T-helper 17 cell (primary cell): ENCODE measurements around the gene SYDE2. TPM values are rescaled to one million over a fixed set of nuclear protein-coding genes. Genes with fewer than 3 reads are reported as not detected.
A peak's percentile ranks its signal among the peaks of the same experiment; 100 is the strongest.
"Not testable (repeated sequence)": the region's sequence is repeated elsewhere in the genome, so short reads cannot be mapped to it uniquely, and the experiment has no call there.

Experiments
- ATAC-seq: fragments of 150-1000 bp; cut with Tn5 transposase; 2 replicates; pipeline ENCODE4 v1.10.0; 2021; ENCODE audit warnings: mild to moderate bottlenecking, moderate library complexity
- DNase-seq, 3 donors: peaks; one replicate each; pipeline versions ENCODE4 v3.0.0 to v3.0.0-alpha.2; 2020 to 2021
- H3K9me3 ChIP-seq: one replicate; pipeline ENCODE4 v1.7.0; 2013; ENCODE audit warnings: low read length, mild to moderate bottlenecking; ENCODE audit not compliant: control insufficient read depth, poor library complexity, severe bottlenecking
- H3K27ac Mint-ChIP-seq: one replicate; pipeline ENCODE4 v1.8.0; 2022; ENCODE audit warnings: mild to moderate bottlenecking, moderate library complexity, mixed read lengths
- H3K27me3 Mint-ChIP-seq: one replicate; pipeline ENCODE4 v1.8.0; 2022; ENCODE audit warnings: mixed read lengths
- H3K36me3 Mint-ChIP-seq: one replicate; pipeline ENCODE4 v1.8.0; 2022; ENCODE audit warnings: low read depth, mixed read lengths
- H3K4me1 Mint-ChIP-seq: one replicate; pipeline ENCODE4 v1.8.0; 2022; ENCODE audit warnings: mild to moderate bottlenecking, mixed read lengths
- H3K4me3 Mint-ChIP-seq: one replicate; pipeline ENCODE4 v1.8.0; 2022; ENCODE audit warnings: mild to moderate bottlenecking, moderate library complexity, mixed read lengths
- total RNA-seq, 4 donors: library from RNA in 2 of 4; stranded (reverse) in 2 of 4; gene quantifications; one replicate each; pipeline ENCODE4 v1.2.3 and lab custom pipeline; 2022 to 2026

SYDE2 gene, protein sequence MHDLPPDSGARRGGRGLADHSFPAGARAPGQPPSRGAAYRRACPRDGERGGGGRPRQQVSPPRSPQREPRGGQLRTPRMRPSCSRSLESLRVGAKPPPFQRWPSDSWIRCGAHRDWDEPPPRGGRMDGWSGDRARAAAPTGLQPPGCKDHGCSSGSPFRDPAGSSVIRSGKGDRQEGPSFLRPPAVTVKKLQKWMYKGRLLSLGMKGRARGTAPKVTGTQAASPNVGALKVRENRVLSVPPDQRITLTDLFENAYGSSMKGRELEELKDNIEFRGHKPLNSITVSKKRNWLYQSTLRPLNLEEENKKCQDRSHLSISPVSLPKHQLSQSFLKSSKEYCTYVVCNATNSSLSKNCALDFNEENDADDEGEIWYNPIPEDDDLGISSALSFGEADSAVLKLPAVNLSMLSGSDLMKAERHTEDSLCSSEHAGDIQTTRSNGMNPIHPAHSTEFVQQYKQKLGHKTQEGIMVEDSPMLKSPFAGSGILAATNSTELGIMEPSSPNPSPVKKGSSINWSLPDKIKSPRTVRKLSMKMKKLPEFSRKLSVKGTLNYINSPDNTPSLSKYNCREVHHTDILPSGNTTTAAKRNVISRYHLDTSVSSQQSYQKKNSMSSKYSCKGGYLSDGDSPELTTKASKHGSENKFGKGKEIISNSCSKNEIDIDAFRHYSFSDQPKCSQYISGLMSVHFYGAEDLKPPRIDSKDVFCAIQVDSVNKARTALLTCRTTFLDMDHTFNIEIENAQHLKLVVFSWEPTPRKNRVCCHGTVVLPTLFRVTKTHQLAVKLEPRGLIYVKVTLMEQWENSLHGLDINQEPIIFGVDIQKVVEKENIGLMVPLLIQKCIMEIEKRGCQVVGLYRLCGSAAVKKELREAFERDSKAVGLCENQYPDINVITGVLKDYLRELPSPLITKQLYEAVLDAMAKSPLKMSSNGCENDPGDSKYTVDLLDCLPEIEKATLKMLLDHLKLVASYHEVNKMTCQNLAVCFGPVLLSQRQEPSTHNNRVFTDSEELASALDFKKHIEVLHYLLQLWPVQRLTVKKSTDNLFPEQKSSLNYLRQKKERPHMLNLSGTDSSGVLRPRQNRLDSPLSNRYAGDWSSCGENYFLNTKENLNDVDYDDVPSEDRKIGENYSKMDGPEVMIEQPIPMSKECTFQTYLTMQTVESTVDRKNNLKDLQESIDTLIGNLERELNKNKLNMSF
- total RNA-seq: 1 to 10 TPM; 2.7 to 2.8 TPM
- 10.1 to 12.4 reads per million in 2 donors for total RNA-seq (lab: John Stamatoyannopoulos, UW)

GRCh38 chr1:85200463-85201339, at the start of gene SYDE2:
TSS of gene SYDE2 (minus strand) at chr1:85201016. CDS start at chr1:85200996, 20 bp downstream.
- Mint-ChIP-seq H3K4me1 (peaks cover 19% of the 10 kb centered on the region), H3K27ac (peak within 1 kb of the TSS; percentile 92), H3K36me3 (peaks cover 3% of the 10 kb centered on the region), H3K27me3 (no peaks in the 10 kb centered on the region), H3K4me3 (peak within 1 kb of the TSS; percentile 98)
- ATAC-seq (peak; percentile 86), DNase-seq (peak; percentile 63 to 74 (median 72))
- no peaks in the 10 kb centered on the region for H3K9me3 ChIP-seq

GRCh38 chr1:85249042-85249441, 48.2 kb upstream of the SYDE2 start:
- ATAC-seq, H3K36me3 Mint-ChIP-seq, H3K27ac Mint-ChIP-seq, H3K27me3 Mint-ChIP-seq, H3K4me3 Mint-ChIP-seq, H3K4me1 Mint-ChIP-seq, DNase-seq, H3K9me3 ChIP-seq: not testable (repeated sequence)

- H3K9me3 ChIP-seq: no peaks in the 10 kb centered on the region
- Mint-ChIP-seq H3K27ac (no peak overlapping the region), H3K36me3 (peaks cover 6% of the 10 kb centered on the region), H3K27me3 (no peaks in the 10 kb centered on the region), H3K4me3 (no peak overlapping the region), H3K4me1 (peaks cover 6% of the 10 kb centered on the region)
- ATAC-seq (no peak), DNase-seq (no peak)
Measured at GRCh38 chr1:85245891-85246290, 45.1 kb upstream of the SYDE2 start.

DNA sequence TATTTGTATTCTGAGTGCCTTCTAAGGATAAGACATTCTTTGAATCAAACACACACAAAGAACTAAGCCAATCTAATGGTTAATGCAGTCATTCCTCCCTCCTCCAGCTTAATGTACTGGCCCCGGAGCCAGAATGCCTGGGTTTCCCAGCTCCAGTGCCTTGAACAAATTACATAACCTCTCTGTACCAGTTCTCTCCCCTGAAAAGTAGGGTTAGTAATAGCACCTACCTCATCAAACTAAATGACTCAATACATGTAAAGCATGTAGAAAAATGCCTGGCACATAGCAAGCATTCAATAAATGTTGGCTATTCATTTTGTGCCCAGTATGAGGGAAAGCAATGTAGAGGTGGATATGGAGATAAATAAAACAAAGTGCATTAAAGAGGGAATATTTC, 44.6 kb upstream of the SYDE2 start:
- DNase-seq (no peak), ATAC-seq (no peak)
- H3K36me3 Mint-ChIP-seq: peaks cover 4% of the 10 kb centered on the region
- no peak overlapping the region for H3K4me3 Mint-ChIP-seq
- peaks cover 8% of the 10 kb centered on the region for H3K4me1 Mint-ChIP-seq
- H3K9me3 ChIP-seq: no peaks in the 10 kb centered on the region
- H3K27ac Mint-ChIP-seq: no peak overlapping the region
- H3K27me3 Mint-ChIP-seq: no peaks in the 10 kb centered on the region

- peaks cover 8% of the 10 kb centered on the region for H3K4me1 Mint-ChIP-seq
- DNase-seq (no peak), ATAC-seq (no peak)
- no peak overlapping the region for H3K4me3 Mint-ChIP-seq
- no peaks in the 10 kb centered on the region for H3K9me3 ChIP-seq
- no peak overlapping the region for H3K27ac Mint-ChIP-seq
- H3K36me3 Mint-ChIP-seq: no peaks in the 10 kb centered on the region
- H3K27me3 Mint-ChIP-seq: no peaks in the 10 kb centered on the region
Measured at GRCh38 chr1:85244271-85245061, 43.6 kb upstream of the SYDE2 start.

GRCh38 chr1:85243372-85243771, 42.6 kb upstream of the SYDE2 start:
- Mint-ChIP-seq H3K4me3 (no peak overlapping the region), H3K27me3 (no peaks in the 10 kb centered on the region), H3K27ac (no peak overlapping the region), H3K4me1 (peaks cover 8% of the 10 kb centered on the region), H3K36me3 (no peaks in the 10 kb centered on the region)
- no peak for DNase-seq
- no peaks in the 10 kb centered on the region for H3K9me3 ChIP-seq
- ATAC-seq: no peak

DNA sequence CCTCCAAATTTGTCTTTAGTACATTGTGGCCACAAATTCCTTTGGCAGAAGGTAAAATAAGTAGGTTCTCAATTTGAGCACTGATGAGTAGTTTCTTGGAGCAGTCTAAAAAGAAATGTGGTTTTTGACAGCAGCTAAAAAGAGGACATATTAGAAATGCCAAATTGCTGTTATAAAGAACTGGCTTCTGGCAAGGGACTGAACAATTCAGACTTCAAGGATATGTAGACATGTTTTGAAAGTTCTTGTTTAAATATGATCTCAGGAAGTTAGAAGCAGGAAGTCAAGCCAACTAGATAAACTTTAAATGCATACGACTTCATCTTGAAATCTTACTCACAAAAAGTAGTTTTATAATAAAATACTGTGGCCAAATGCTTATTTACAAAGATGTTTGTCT, 39.8 kb upstream of the SYDE2 start:
- DNase-seq: no peak
- peaks cover 7% of the 10 kb centered on the region for H3K4me1 Mint-ChIP-seq

GRCh38 chr1:85240174-85240601, 39.4 kb upstream of the SYDE2 start:
- DNase-seq: no peak

More for the DNA sequence above, 39.8 kb upstream of the SYDE2 start:
- no peaks in the 10 kb centered on the region for H3K9me3 ChIP-seq
- Mint-ChIP-seq H3K27ac (no peak overlapping the region), H3K36me3 (no peaks in the 10 kb centered on the region), H3K4me3 (no peak overlapping the region), H3K27me3 (peaks cover 8% of the 10 kb centered on the region)
- ATAC-seq: no peak

DNA sequence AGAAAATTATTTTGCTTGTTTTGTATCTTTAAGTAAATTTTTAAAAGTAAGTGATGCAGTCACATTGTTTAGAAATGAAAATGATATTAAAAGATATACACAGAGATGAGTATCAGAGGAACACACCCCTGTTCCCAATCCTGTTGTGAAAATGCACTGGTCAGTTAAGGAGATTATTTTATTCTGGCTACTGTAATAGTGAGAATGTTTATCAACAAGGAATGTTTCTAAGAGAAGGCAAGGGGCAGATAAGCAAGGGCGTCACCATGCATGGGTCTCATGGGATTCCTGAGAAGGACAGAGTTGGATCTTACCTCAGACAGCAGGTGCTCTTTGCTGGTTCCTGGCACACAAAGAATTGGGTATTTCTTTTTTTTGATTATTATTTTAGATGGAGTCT, 36.8 kb upstream of the SYDE2 start:
- H3K27me3 Mint-ChIP-seq: peaks cover 8% of the 10 kb centered on the region

More at GRCh38 chr1:85240174-85240601, 39.4 kb upstream of the SYDE2 start:
- no peaks in the 10 kb centered on the region for H3K36me3 Mint-ChIP-seq
- peaks cover 4% of the 10 kb centered on the region for H3K4me1 Mint-ChIP-seq
- ATAC-seq: peak; percentile 67
- no peak overlapping the region for H3K27ac Mint-ChIP-seq
- no peak overlapping the region for H3K4me3 Mint-ChIP-seq
- no peaks in the 10 kb centered on the region for H3K9me3 ChIP-seq
- H3K27me3 Mint-ChIP-seq: peaks cover 8% of the 10 kb centered on the region

DNA sequence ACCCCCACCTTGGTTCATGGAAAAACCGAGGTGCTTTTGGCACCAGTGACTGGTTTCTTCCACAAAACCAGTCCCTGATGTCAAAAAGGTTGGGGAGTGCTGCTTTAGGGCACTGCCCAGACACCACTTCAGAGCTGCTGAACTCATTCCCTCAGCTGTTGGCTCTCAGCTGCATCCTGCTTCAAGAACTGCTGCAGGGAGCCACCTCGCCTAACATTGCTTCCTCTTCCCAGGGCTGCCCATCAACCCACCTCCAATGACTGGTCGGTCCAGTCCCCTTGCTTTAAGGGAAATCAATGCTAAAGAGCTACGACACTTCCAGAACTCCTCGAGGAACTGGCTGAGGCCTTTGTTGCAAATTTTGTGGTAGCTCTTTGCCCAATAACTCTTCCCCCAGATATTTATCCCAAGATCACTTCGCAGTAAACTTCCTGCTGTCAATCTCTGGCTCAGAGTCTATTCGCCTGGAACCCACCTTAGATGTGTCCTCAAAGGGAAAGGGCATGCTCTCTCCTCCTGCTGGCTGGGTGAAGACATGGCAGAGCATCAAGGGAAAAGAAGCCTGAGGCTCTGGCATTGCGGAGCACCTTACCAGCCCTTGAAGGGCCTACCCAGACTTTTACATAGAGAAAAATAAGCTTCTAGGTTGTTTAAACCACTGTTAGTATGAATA, 29.6 kb upstream of the SYDE2 start:
- no peak for DNase-seq
- H3K9me3 ChIP-seq: no peaks in the 10 kb centered on the region
- peaks cover 2% of the 10 kb centered on the region for H3K36me3 Mint-ChIP-seq
- ATAC-seq: no peak
- H3K27ac Mint-ChIP-seq: no peak overlapping the region
- H3K4me3 Mint-ChIP-seq: no peak overlapping the region
- peaks cover 5% of the 10 kb centered on the region for H3K4me1 Mint-ChIP-seq
- peaks cover 12% of the 10 kb centered on the region for H3K27me3 Mint-ChIP-seq

More for the DNA sequence above, 36.8 kb upstream of the SYDE2 start:
- Mint-ChIP-seq H3K4me3 (no peak overlapping the region), H3K36me3 (peaks cover 2% of the 10 kb centered on the region), H3K4me1 (peaks cover 4% of the 10 kb centered on the region), H3K27ac (no peak overlapping the region)
- DNase-seq (no peak), ATAC-seq (no peak)
- H3K9me3 ChIP-seq: no peaks in the 10 kb centered on the region

DNA sequence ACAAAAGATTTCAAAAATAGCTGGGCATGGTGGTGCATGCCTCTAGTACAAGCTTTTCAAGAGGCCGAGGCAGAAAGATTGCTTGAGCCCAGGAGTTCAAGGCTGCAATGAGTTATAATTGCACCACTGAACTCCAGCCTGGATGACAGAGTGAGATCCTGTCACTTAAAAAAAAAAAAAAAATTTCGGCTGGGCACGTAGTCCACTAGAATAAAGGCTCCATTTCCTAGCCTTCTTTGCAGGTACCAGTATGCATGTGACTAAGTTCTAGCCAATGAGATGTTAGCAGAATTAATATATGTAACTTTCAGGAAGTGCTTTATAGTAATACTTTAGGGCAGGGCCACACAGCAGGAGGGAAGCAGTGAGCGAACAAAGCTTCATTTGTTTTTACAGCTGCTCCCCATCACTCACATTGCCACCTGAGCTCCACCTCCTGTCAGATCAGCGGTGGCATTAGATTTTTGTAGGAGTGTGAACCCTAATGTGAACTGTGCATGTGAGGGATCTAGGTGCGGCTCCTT, 28.8 kb upstream of the SYDE2 start:
- Mint-ChIP-seq H3K4me1 (peaks cover 5% of the 10 kb centered on the region), H3K27ac (no peak overlapping the region), H3K4me3 (no peak overlapping the region), H3K36me3 (peaks cover under 1% of the 10 kb centered on the region), H3K27me3 (peaks cover 12% of the 10 kb centered on the region)
- ATAC-seq: no peak
- H3K9me3 ChIP-seq: no peaks in the 10 kb centered on the region
- DNase-seq: no peak
